HG03103 (cell line): Measurements from ENCODE around the gene NKIRAS1.

Experiments
- ATAC-seq: cut with Tn5 transposase; IDR thresholded peaks from one replicate; pipeline ENCODE4 v1.9.1; 2021; ENCODE audit warnings: low read depth; ENCODE audit not compliant: unreplicated experiment

The NKIRAS1 gene

GRCh38 chr3:23916886-23917678 lies at the start of gene NKIRAS1, which contains the start of gene RPL15:
Gene NKIRAS1 (minus strand): TSS chr3:23916990. CDS start chr3:23910904, 6,086 bp downstream.
Gene RPL15 (plus strand): TSS chr3:23917132. CDS start chr3:23917860, 728 bp downstream.
- ATAC-seq, result peak; percentile 90

- ATAC-seq, result no peak
Measured at GRCh38 chr3:23966328-23966727, 49.5 kb upstream of the NKIRAS1 start.

GRCh38 chr3:23964537-23965235 lies 47.9 kb upstream of the NKIRAS1 start:
- ATAC-seq, result no peak

- no peak for ATAC-seq
Measured at GRCh38 chr3:23961913-23962312, 45.1 kb upstream of the NKIRAS1 start.

GRCh38 chr3:23961066-23961465 lies 44.3 kb upstream of the NKIRAS1 start:
- ATAC-seq, result no peak

GRCh38 chr3:23960649-23961048 lies 43.9 kb upstream of the NKIRAS1 start:
- ATAC-seq, result no peak

GRCh38 chr3:23959135-23959900 lies 42.5 kb upstream of the NKIRAS1 start:
- ATAC-seq, result no peak

- ATAC-seq, result no peak
Measured at GRCh38 chr3:23956701-23957100, 39.9 kb upstream of the NKIRAS1 start.

- ATAC-seq, result no peak
Measured at GRCh38 chr3:23954144-23954543, 37.4 kb upstream of the NKIRAS1 start.

GRCh38 chr3:23953523-23953922 lies 36.7 kb upstream of the NKIRAS1 start:
- no peak for ATAC-seq

GRCh38 chr3:23952646-23953045 lies 35.9 kb upstream of the NKIRAS1 start:
- ATAC-seq, result peak; percentile 38

GRCh38 chr3:23950293-23950692 lies 33.5 kb upstream of the NKIRAS1 start:
- ATAC-seq, result no peak

GRCh38 chr3:23949784-23950183 lies 33.0 kb upstream of the NKIRAS1 start:
- ATAC-seq, result no peak

GRCh38 chr3:23948761-23949160 lies 32.0 kb upstream of the NKIRAS1 start:
- ATAC-seq, result no peak

GRCh38 chr3:23945913-23946687 lies 29.3 kb upstream of the NKIRAS1 start:
- ATAC-seq, result peak; percentile 62

- ATAC-seq, result no peak
Measured at GRCh38 chr3:23945663-23945912, 28.8 kb upstream of the NKIRAS1 start.

- ATAC-seq, result peak; percentile 50
Measured at GRCh38 chr3:23944861-23945662, 28.3 kb upstream of the NKIRAS1 start, which contains the start of gene NR1D2. Gene NR1D2 (plus strand): TSS chr3:23945286. CDS start chr3:23945579, 293 bp downstream.

GRCh38 chr3:23944007-23944783 lies 27.4 kb upstream of the NKIRAS1 start:
- ATAC-seq, result no peak

GRCh38 chr3:23942546-23942945 lies 25.8 kb upstream of the NKIRAS1 start:
- ATAC-seq, result no peak
